ENCODE data around the gene ANKS1A.

The ANKS1A gene

DNA sequence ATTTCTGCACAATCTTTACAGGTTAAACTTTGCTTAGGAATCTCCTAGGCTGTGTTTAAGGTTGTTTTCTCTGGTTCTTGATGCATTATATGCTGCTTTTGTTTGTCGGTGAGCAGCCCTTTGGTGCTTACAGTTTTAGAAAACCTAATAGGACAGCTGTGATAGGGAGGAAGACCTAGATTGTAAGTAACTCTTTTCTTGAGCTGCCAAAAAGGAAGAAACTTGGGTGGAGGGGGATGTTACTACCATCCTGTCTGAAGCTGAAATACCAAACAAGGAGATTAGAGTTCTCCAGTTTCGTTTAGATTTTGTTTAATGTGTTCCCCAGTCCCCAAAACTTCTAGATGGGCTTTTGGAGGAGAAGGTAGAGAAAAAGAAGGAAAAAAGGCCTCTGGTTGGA, 72.0 kb downstream of the ANKS1A start:
- H3K79me2 ChIP-seq (ENCODE audit: control insufficient read depth, low read length), result no peaks in the 10 kb centered on the region; the same call in 1 of the 2 replicates
- H3K4me1 ChIP-seq (ENCODE audit: control insufficient read depth, low read length), result no peaks in the 10 kb centered on the region
- H3K9me2 ChIP-seq (replicated peaks; ENCODE audit: control insufficient read depth, low read length), result no peaks in the 10 kb centered on the region
- no peak overlapping the region for H3K4me3 ChIP-seq (ENCODE audit: low read length)
- TF ChIP-seq EZH2phosphoT487 (IDR thresholded peaks at IDR 0.05; ENCODE audit: borderline replicate concordance, low read length) (no peak), CTCF (IDR thresholded peaks at IDR 0.05; ENCODE audit: low read depth, low read length, poor library complexity, severe bottlenecking) (no peak)
- no peaks in the 10 kb centered on the region for H3K27me3 ChIP-seq (ENCODE audit: control insufficient read depth, low read length)
- no peaks in the 10 kb centered on the region for H3F3A ChIP-seq (ENCODE audit: control insufficient read depth, insufficient read depth)
- peaks cover 6% of the 10 kb centered on the region for H4K20me1 ChIP-seq (ENCODE audit: control insufficient read depth, insufficient read depth, low read depth, low read length)
- no peaks in the 10 kb centered on the region for H3K9me3 ChIP-seq (ENCODE audit: control insufficient read depth, insufficient read depth, low read length)
- no peak overlapping the region for H3K27ac ChIP-seq (ENCODE audit: low read depth, low read length)
- no peaks in the 10 kb centered on the region for H3K36me3 ChIP-seq (ENCODE audit: control insufficient read depth, low read length)
- H3K4me2 ChIP-seq (ENCODE audit: low read length), result no peak overlapping the region

GRCh38 chr6:34961574-34961973, 72.5 kb downstream of the ANKS1A start:
- Histone ChIP-seq H3K4me3 (ENCODE audit: low read length) (no peak overlapping the region), H3K4me1 (ENCODE audit: control insufficient read depth, low read length) (no peaks in the 10 kb centered on the region), H3K4me2 (ENCODE audit: low read length) (no peak overlapping the region)

DNA sequence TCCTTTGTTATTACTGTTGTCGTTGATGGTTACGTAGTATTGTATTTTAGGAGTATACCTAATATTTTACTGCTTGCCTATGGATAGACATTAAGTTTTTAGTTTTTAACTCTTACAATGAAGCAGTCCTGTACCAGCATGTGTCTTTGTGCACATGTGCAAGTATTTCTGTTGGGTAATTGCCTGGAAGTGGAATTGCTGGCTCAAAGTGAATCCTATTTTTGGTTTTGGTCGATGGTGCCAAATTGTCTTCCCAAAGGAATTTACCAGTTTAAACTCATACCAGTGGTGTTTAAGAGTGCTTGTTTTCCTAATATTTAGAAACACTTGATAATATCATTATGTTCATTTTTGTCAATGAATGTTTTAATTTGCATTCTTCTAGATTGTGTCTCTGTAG, 75.5 kb downstream of the ANKS1A start:
- H3F3A ChIP-seq (ENCODE audit: control insufficient read depth, insufficient read depth), result no peaks in the 10 kb centered on the region
- H3K27me3 ChIP-seq (ENCODE audit: control insufficient read depth, low read length), result no peaks in the 10 kb centered on the region
- H3K36me3 ChIP-seq (ENCODE audit: control insufficient read depth, low read length), result no peaks in the 10 kb centered on the region
- no peak overlapping the region for H3K27ac ChIP-seq (ENCODE audit: low read depth, low read length)
- no peak overlapping the region for H3K4me3 ChIP-seq (ENCODE audit: low read length)
- H3K9me3 ChIP-seq (ENCODE audit: control insufficient read depth, insufficient read depth, low read length), result no peaks in the 10 kb centered on the region
- H3K4me1 ChIP-seq (ENCODE audit: control insufficient read depth, low read length), result no peaks in the 10 kb centered on the region
- H3K9me2 ChIP-seq (replicated peaks; ENCODE audit: control insufficient read depth, low read length), result no peaks in the 10 kb centered on the region
- H4K20me1 ChIP-seq (ENCODE audit: control insufficient read depth, insufficient read depth, low read depth, low read length), result peaks cover 6% of the 10 kb centered on the region
- TF ChIP-seq EZH2phosphoT487 (IDR thresholded peaks at IDR 0.05; ENCODE audit: borderline replicate concordance, low read length) (no peak), CTCF (IDR thresholded peaks at IDR 0.05; ENCODE audit: low read depth, low read length, poor library complexity, severe bottlenecking) (no peak)
- H3K79me2 ChIP-seq (ENCODE audit: control insufficient read depth, low read length), result no peaks in the 10 kb centered on the region
- H3K4me2 ChIP-seq (ENCODE audit: low read length), result no peak overlapping the region

More at GRCh38 chr6:34961574-34961973, 72.5 kb downstream of the ANKS1A start:
- H3K27me3 ChIP-seq (ENCODE audit: control insufficient read depth, low read length), result no peaks in the 10 kb centered on the region
- no peaks in the 10 kb centered on the region for H3K36me3 ChIP-seq (ENCODE audit: control insufficient read depth, low read length)
- H3F3A ChIP-seq (ENCODE audit: control insufficient read depth, insufficient read depth), result no peaks in the 10 kb centered on the region
- peaks cover 6% of the 10 kb centered on the region for H4K20me1 ChIP-seq (ENCODE audit: control insufficient read depth, insufficient read depth, low read depth, low read length)
- H3K9me3 ChIP-seq (ENCODE audit: control insufficient read depth, insufficient read depth, low read length), result no peaks in the 10 kb centered on the region
- no peak for TF ChIP-seq EZH2phosphoT487 (IDR thresholded peaks at IDR 0.05; ENCODE audit: borderline replicate concordance, low read length)
- TF ChIP-seq CTCF (IDR thresholded peaks at IDR 0.05; ENCODE audit: low read depth, low read length, poor library complexity, severe bottlenecking), result no peak
- H3K9me2 ChIP-seq (replicated peaks; ENCODE audit: control insufficient read depth, low read length), result no peaks in the 10 kb centered on the region
- no peak overlapping the region for H3K27ac ChIP-seq (ENCODE audit: low read depth, low read length)
- H3K79me2 ChIP-seq (ENCODE audit: control insufficient read depth, low read length), result no peaks in the 10 kb centered on the region; the same call in 1 of the 2 replicates
